Activated CD8-positive, alpha-beta memory T cell treated with anti-CD3 and anti-CD28 coated beads, Interleukin-2, amount 50 U/mL, for 24 hours (primary cell): ENCODE measurements around the gene NIPSNAP3A.
A peak's percentile ranks its signal among the peaks of the same experiment; 100 is the strongest.
"Not testable (repeated sequence)": the region's sequence is repeated elsewhere in the genome, so short reads cannot be mapped to it uniquely, and the experiment has no call there.

ENCODE experiments used
- DNase-seq: peaks from one replicate; pipeline ENCODE4 v3.0.0-alpha.2; 2020; ENCODE audit errors: extremely low read depth

NIPSNAP3A gene

DNA sequence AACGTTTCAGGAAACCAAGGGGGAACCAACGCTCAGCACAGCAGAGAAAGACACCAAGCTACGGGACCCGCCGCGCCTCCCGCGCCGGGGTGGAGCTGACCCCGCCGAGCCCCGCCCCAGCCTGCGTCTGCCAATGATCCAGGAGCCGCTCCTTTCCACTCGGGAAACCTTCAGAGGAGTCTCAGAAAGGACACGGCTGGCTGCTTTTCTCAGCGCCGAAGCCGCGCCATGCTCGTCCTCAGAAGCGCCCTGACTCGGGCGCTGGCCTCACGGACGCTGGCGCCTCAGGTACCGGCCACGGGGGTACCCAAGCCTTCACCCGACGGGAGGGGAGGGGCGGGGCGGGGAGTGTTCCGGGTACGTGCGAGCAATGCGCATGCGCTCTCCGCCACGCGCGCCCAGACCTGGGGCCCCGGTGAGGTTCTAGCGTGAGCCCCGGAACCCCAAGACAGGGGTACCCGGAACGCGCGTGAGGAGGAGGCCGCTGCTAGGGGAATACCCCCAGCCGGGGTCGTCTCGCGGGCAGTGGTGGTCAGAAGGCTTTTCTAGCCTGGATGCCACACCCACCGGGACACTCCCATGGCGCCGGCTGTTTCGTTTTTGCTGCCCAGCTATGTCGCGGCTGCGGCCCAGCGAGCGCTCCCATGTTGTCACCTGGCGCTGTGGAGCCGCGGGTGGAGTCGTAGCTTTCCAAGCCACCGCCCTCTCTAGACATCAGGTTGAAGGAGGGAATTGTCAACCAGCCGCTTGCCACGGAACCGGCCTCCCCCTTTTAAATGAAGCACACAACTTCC, at the start of gene NIPSNAP3A:
Gene NIPSNAP3A, plus strand, starts transcription at position 119 of the 794 bp plus-strand sequence. Its CDS starts 110 bp downstream, at position 229.
- peak; percentile 58 for DNase-seq

GRCh38 chr9:104700306-104700705, 47.2 kb upstream of the NIPSNAP3A start:
- no peak for DNase-seq

DNA sequence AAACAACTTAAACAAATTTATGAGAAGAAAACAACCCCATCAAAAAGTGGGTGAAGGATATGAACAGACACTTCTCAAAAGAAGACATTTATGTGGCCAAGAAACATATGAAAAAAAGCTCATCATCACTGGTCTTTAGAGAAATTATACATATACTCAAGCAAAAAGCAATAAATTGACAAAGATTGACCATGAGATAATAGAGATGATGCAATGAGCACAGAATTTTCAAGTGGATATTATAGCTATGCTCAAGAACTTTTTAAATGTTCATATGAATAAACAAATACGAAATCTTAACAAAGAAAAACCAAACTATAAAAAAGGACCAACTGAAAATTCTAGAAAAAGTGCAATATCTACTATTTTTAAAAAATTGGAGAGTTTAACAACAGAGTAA, 38.7 kb upstream of the NIPSNAP3A start:
- DNase-seq: not testable (repeated sequence)

DNA sequence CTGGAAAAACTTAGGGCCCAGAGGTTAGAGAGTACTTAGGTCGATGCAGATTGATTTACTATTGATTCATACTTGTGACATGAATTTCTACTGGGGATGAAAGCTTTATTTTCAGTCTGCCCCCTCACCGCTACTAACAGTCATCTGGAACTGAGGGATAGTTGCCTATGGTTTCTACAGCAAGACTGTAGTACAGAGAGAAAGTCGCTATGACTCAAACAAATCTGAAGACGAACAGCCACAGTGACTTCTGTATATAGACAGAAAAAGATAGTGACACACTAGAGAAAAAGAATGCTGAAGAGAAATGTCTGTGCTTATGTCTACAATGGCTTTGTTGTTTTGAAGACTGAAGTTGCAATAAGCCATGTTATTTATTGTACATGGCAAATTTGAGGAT, 35.9 kb upstream of the NIPSNAP3A start:
- DNase-seq: no peak

DNA sequence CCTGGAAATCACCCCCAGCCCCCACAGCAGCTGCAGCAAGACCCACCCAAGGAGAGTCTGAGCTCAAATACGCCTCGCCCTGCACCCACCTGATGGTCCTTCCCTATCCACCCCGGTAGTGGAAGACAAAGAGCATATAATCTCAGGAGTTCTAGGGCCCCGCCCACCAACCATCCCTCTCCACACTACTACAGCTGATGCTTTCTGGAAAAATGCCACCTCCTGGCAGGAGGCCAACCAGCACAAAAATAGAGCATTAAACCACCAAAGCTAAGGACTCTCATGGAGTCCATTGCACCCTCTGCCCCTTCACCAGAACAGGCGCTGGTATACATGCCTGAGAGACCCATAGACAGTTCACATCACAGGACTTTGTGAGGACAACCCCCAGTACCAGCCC, 22.5 kb upstream of the NIPSNAP3A start:
- DNase-seq: no peak

GRCh38 chr9:104738452-104738851, 9.0 kb upstream of the NIPSNAP3A start:
- no peak for DNase-seq

GRCh38 chr9:104740621-104741020, 6.9 kb upstream of the NIPSNAP3A start:
- no peak for DNase-seq

- DNase-seq: no peak
These were observed 4.0 kb upstream of the NIPSNAP3A start for GRCh38 chr9:104743376-104743985.

DNA sequence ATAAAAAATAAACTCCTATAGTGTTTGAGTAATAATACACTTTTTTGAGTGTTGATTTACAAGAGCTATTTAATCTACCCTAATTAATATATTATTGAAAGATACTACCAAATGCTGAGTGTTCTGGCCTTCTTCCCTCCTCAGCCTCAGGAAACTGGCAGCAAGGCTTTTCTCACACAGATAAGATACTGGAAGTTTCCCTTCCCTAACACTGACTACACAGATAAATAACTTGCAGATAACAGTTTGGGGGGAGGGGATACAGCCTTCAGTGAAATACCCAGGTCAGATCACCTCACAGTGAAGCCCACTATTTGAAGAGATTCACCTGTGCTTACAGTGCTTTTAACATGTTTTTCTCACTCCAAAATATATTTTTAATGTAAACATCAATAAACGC, 1.6 kb upstream of the NIPSNAP3A start:
- no peak for DNase-seq

DNA sequence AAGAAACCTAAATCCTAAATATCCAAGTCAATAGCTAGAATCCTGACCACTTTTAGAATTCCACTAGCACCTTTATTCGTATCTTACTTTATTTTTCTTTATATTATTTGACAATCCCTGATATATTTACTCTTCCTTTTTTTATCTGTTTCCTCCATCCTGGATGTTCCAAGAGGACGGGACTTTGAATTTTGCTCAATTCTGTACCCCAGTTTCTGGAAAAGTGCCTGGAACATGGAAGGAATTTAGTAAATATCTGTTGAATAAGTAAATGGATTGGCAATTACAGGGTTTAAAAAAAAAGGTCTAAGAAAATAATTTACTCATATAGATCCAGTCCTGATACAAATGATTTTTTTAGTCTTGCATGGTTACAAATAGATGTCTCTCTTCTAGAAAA, 1.2 kb upstream of the NIPSNAP3A start:
- no peak for DNase-seq

- no peak for DNase-seq
These were observed 685 bp upstream of the NIPSNAP3A start for GRCh38 chr9:104746798-104747197.

DNA sequence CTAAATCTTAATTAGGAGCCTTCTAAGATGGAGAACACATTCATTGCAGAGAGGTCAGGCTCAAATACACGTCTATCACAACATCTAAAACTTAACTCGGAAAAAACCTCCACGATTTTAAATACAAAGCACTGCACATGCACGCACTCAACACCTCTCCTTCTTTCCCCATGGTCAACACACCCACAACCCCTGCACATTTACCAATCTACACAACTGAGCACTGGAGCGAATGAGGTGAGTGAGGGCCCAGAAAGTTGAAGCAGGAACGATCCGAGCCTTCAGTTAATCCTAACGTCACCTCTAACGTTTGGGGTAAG, 278 bp upstream of the NIPSNAP3A start:
- no peak for DNase-seq

DNA sequence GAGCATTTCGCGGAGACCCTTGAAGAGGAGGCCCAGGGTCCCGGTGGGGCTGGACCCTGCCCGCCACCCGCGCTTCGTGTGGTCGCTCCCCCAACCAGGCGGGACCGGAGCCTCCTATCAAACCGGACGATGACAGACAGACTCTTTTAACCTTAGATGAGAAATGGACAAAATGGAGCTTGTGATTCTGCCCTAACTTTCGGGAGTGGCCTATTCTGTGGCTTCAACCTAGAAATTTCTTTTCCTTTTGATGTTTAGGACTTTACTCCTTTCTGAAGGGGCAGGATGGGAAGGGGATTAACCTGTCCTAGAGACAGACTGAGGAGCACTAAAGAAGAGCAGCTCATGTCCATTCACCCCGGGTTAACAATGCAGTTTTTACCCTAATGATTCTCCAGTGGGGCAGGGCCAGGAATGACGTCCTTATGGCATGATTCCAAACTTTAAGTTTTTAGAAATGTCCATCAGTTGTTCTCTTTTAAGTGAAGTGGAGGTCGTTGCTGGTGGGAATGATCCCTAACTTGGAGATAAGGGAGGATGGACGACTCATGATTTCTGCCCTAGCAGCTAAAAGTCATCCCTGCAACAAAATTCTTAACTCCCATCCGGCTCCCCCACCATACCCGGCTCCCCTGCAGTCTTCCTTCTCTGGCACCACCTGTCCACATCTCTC, 1.0 kb downstream of the NIPSNAP3A start:
- DNase-seq: no peak

GRCh38 chr9:104750185-104750767, 2.8 kb downstream of the NIPSNAP3A start:
- no peak for DNase-seq

GRCh38 chr9:104758974-104759373, 11.5 kb downstream of the NIPSNAP3A start:
- no peak for DNase-seq

DNA sequence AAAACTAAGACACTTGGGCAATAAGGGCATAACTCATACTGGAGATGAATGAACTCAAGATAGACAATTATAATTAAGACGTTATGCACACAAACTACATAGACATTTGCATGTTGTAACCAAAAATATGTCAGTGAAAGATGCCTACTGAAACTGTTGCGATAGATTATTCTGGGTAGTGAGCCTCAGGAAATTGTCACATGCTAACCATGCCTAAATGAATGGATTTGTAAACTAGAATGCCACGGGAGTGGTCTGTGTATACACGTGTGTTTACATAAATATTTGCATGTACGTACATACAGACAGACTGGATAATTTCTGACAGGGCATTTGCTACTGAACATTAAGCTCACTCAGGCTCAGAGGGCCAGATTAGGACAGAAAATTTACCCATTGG, 17.7 kb downstream of the NIPSNAP3A start:
- DNase-seq: no peak

DNA sequence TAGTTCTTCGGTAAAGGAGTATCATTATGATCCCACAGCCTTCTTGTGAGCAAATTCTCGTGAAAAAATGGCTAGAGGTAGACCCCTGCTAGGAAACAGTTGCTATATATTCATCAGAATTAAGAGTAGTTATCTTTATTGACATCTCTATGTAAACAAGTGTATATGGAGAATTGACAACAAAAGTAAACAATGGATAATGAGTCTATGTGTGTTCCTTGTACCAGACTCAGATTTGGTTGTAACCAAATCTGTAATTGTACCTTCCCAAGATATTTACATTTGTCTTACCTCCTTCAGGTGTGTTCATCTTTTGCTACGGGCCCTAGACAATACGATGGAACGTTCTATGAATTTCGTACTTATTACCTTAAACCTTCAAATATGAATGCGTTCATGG, 18.5 kb downstream of the NIPSNAP3A start:
- no peak for DNase-seq

DNA sequence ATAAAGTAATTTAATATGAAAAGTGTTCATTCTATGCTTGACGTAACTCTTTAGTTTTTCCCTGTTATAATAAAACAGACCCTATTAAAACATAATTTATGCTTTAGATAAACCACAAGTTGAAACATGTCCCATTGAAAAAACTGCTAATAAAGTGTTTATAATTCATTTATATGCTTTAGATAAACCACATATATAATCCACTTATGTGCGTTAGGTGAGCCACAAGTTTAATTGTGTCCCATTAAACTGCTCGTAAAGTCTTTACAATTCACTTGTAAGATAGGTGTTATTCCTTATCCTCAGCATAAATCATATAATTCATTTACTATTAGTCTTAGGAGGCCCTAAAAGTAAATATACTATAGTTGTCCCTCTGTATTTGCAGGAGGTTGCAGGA, 20.0 kb downstream of the NIPSNAP3A start:
- no peak for DNase-seq

DNA sequence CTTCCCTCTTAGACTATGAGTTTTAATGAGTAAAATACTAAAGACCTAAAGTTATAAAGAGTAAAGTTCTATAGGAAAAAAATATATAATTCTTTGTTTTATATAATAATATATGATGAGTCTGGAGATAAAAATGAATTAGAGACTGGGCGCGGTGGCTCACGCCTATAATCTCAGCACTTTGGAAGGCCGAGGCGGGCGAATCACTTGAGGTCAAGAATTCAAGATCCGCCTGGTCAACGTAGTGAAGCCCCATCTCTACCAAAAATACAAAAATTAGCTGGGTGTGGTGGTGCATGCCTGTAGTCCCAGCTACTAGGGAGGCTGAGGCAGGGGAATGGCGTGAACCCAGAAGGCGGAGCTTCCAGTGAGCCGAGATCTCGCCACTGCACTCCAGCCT, 21.5 kb downstream of the NIPSNAP3A start:
- DNase-seq: not testable (repeated sequence)

- no peak for DNase-seq
These were observed 22.2 kb downstream of the NIPSNAP3A start for GRCh38 chr9:104769655-104770054.

DNA sequence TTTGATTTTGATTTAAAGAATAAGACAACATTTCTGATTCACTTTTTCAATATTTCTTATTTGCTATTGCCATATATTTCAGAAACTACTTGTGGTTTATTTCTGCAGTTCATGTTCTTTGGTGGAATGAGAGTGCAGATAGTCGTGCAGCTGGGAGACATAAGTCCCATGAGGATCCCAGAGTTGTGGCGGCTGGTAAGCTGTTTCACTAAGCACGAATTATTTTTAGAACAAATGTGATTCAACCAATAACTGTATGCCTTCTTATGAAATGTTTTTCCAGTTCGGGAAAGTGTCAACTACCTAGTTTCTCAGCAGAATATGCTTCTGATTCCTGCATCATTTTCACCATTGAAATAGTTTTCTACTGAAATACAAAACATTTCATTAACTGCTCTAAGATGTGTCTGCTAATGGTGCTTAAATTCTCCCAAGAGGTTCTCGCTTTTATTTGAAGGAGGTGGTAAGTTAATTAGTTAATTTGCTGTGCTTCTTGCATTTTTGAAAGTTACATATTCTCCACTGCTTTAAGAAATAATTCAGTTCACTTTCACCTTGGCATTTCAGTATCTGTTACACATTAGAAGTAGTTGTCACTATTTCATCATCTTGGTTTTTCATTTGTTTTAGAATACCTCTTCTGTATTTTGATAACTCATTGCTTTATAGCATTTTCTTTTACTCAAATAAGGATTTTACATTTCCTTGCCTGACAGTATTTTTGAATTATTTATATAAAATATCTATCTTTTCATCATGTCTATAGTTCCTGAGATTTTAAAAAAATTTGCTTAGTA, 25.4 kb downstream of the NIPSNAP3A start:
- no peak for DNase-seq

GRCh38 chr9:104774132-104774531, 26.6 kb downstream of the NIPSNAP3A start:
- DNase-seq: no peak
